Measurements from ENCODE around the gene MCM9. TPM values are rescaled to one million over a fixed set of nuclear protein-coding genes. Genes with fewer than 3 reads are reported as not detected.

MCM9 gene
- total RNA-seq, 4 donors from 2014 or later = 3.5 to 6.9 (median 5.0) TPM

DNA sequence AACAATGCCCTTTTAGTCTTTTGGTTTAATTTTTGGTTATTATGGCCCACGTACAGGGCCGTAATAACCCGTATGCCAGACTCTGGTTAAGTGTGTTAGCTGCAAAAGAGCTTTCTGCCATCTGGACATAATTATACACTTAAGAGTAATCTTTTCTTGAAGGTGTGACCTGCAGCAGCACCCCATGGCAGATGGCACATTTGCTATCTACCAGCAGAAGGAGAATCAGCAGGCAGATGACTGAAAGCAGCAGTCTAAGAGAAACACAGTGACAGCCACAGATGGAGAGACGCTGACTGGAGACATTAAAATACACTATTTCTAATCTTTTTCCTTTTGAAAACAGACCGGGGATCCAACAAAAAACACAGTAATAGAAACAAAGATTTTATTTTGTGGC is 22.3 kb downstream of the MCM9 start:
- TF ChIP-seq, protein P1, sequence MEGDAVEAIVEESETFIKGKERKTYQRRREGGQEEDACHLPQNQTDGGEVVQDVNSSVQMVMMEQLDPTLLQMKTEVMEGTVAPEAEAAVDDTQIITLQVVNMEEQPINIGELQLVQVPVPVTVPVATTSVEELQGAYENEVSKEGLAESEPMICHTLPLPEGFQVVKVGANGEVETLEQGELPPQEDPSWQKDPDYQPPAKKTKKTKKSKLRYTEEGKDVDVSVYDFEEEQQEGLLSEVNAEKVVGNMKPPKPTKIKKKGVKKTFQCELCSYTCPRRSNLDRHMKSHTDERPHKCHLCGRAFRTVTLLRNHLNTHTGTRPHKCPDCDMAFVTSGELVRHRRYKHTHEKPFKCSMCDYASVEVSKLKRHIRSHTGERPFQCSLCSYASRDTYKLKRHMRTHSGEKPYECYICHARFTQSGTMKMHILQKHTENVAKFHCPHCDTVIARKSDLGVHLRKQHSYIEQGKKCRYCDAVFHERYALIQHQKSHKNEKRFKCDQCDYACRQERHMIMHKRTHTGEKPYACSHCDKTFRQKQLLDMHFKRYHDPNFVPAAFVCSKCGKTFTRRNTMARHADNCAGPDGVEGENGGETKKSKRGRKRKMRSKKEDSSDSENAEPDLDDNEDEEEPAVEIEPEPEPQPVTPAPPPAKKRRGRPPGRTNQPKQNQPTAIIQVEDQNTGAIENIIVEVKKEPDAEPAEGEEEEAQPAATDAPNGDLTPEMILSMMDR (IDR thresholded peaks at IDR 0.05 in 4 of 5, conservative IDR thresholded peaks at IDR 0.05 in 1 of 5) = no peak
- no peak for TF ChIP-seq POLR2A (IDR thresholded peaks at IDR 0.05)
- no peaks in the 10 kb centered on the region for H3K27me3 ChIP-seq
- H3K27ac ChIP-seq = no peak overlapping the region
- no peak for DNase-seq
- H3K9me3 ChIP-seq = no peaks in the 10 kb centered on the region
- no peak overlapping the region for H3K4me3 ChIP-seq
- intact Hi-C loops (cut with DNase I; ENCODE audit: low total_unique reads) (no loop called here), in situ Hi-C loops (cut with MboI; ENCODE audit: low sequenced_read_pairs in 4 of 4) (no loop called here)
- H3K36me3 ChIP-seq = peaks cover 0 to 79% of the 10 kb centered on the region in 2 donors
- H3K4me1 ChIP-seq = peaks cover 0 to 5% of the 10 kb centered on the region in 2 donors
- ATAC-seq = no peak

DNA sequence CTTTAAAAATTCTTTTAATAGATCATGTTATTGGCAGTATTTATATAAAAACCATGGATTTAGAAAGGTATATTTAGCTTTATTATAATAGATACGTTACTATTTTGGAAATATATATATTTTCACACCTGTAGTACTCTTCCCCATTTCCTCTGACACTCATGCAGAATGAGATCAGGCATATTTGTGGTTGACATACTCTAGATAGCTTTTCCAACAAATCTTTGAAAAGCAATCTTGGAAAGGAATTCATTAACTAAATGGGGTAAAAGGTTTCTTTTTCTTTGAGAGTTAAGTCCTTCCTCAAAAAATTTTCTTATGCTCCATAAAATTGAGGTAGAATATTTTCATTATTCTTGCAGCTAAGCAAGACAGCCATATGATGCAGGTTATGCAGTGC is 26.5 kb downstream of the MCM9 start:
- Histone ChIP-seq H3K4me1 (no peaks in the 10 kb centered on the region), H3K4me3 (no peak overlapping the region), H3K27me3 (no peaks in the 10 kb centered on the region), H3K27ac (no peak overlapping the region), H3K36me3 (peaks cover 0 to 78% of the 10 kb centered on the region in 2 donors), H3K9me3 (no peaks in the 10 kb centered on the region)
- TF ChIP-seq, protein P1 (IDR thresholded peaks at IDR 0.05 in 4 of 5, conservative IDR thresholded peaks at IDR 0.05 in 1 of 5) = no peak
- TF ChIP-seq POLR2A (IDR thresholded peaks at IDR 0.05) = no peak
- ATAC-seq = no peak
- intact Hi-C loops (cut with DNase I; ENCODE audit: low total_unique reads) = no loop called here
- in situ Hi-C loops (cut with MboI; ENCODE audit: low sequenced_read_pairs in 4 of 4) = no loop called here
- no peak for DNase-seq

DNA sequence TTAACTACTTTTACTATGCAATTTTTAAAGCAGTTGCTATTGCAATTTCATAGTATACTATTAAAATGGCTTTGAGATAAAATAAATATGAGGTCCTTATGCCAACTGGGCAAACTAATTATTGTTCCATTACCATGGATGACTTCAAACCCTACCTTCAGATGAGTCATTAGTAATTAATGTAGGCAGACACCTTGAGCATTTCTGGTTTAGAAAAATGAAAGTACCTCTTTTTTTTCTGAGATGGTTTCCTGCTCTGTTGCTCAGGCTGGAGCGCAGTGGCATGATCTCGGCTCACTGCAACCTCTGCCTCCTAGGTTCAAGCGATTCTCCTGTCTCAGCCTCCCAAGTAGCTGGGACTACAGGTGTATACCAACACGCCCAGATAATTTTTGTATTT is 29.1 kb downstream of the MCM9 start:
- Histone ChIP-seq H3K4me3 (no peak overlapping the region), H3K36me3 (peaks cover 0 to 55% of the 10 kb centered on the region in 2 donors), H3K27me3 (no peaks in the 10 kb centered on the region), H3K27ac (no peak overlapping the region), H3K9me3 (no peaks in the 10 kb centered on the region), H3K4me1 (peaks cover 0 to 4% of the 10 kb centered on the region in 2 donors)
- ATAC-seq (no peak), DNase-seq (no peak)
- intact Hi-C loops (cut with DNase I; ENCODE audit: low total_unique reads) (no loop called here), in situ Hi-C loops (cut with MboI; ENCODE audit: low sequenced_read_pairs in 4 of 4) (no loop called here)
- TF ChIP-seq, protein P1 (IDR thresholded peaks at IDR 0.05 in 4 of 5, conservative IDR thresholded peaks at IDR 0.05 in 1 of 5) = no peak
- TF ChIP-seq POLR2A (IDR thresholded peaks at IDR 0.05) = no peak

DNA sequence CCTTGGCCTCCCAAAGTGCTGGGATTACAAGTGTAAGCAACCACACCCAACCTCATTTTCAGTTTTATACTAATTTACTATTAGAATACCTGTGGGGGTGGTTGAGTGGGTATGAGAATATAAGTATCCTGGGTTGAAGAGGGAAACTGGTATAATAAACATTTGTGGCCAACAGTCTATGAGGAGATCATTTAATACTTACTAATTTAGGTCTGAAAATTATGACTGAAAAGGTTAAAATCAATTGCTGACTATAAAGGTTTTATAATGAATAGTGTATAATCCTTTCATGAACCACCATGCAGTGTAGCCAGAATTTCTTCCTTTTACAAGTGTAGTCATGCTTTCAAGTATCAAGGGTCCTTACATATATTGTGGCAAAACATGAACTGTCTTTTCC is 29.9 kb downstream of the MCM9 start:
- DNase-seq (no peak), ATAC-seq (no peak)
- Histone ChIP-seq H3K4me3 (no peak overlapping the region), H3K36me3 (peaks cover 0 to 47% of the 10 kb centered on the region in 2 donors), H3K27me3 (no peaks in the 10 kb centered on the region), H3K27ac (no peak overlapping the region), H3K9me3 (no peaks in the 10 kb centered on the region), H3K4me1 (peaks cover 4 to 10% of the 10 kb centered on the region in 2 donors)
- no peak for TF ChIP-seq POLR2A (IDR thresholded peaks at IDR 0.05)
- TF ChIP-seq, protein P1 (IDR thresholded peaks at IDR 0.05 in 4 of 5, conservative IDR thresholded peaks at IDR 0.05 in 1 of 5) = no peak
- intact Hi-C loops (cut with DNase I; ENCODE audit: low total_unique reads) (no loop called here), in situ Hi-C loops (cut with MboI; ENCODE audit: low sequenced_read_pairs in 4 of 4) (no loop called here)

DNA sequence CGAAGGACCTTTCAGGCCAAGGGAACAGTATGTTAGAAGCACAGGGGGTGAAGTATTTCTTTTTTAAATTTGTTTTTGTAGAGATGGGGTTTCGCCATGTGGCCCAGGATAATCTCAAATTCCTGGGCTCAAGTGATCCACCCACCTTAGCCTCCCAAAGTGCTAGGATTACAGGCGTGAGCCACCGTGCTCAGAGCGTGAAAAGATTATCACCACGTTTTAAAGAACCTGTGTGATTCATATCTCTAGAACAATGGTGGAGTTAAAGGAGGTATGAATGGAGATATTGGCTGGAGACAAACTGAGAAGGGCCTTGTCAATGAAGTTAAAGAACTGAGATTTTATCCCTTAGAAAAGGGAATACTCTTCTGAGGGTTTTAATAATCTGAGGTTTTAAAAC is 31.3 kb downstream of the MCM9 start:
- no peak for TF ChIP-seq POLR2A (IDR thresholded peaks at IDR 0.05)
- TF ChIP-seq, protein P1 (IDR thresholded peaks at IDR 0.05 in 4 of 5, conservative IDR thresholded peaks at IDR 0.05 in 1 of 5) = no peak
- Histone ChIP-seq H3K36me3 (peaks cover 0 to 37% of the 10 kb centered on the region in 2 donors), H3K4me3 (no peak overlapping the region), H3K4me1 (peaks cover 4 to 12% of the 10 kb centered on the region in 2 donors), H3K27me3 (no peaks in the 10 kb centered on the region), H3K9me3 (no peaks in the 10 kb centered on the region), H3K27ac (no peak overlapping the region)
- DNase-seq = no peak
- intact Hi-C loops (cut with DNase I; ENCODE audit: low total_unique reads) = no loop called here
- in situ Hi-C loops (cut with MboI; ENCODE audit: low sequenced_read_pairs in 4 of 4) = no loop called here
- no peak for ATAC-seq
